ENCODE data around the gene SLC16A5.

DNA sequence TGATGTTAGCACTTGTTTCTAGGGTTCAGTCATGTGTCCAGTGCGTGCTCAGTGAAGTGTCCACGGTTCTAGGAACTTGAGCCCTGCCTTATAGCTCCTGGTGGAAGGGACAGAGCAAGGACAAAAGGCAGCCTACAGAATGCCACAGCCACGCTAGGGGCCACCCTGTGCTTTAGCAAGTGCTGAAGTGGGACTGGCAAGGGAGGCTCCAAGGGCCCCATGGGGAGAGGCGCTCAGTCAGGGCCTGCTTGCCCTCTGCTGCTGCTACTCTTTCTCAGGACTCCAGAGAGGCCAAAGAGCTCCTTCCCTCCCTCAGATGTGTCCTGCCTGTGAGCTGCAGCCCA lies 37.0 kb downstream of the SLC16A5 start:
- TF ChIP-seq, protein P1, sequence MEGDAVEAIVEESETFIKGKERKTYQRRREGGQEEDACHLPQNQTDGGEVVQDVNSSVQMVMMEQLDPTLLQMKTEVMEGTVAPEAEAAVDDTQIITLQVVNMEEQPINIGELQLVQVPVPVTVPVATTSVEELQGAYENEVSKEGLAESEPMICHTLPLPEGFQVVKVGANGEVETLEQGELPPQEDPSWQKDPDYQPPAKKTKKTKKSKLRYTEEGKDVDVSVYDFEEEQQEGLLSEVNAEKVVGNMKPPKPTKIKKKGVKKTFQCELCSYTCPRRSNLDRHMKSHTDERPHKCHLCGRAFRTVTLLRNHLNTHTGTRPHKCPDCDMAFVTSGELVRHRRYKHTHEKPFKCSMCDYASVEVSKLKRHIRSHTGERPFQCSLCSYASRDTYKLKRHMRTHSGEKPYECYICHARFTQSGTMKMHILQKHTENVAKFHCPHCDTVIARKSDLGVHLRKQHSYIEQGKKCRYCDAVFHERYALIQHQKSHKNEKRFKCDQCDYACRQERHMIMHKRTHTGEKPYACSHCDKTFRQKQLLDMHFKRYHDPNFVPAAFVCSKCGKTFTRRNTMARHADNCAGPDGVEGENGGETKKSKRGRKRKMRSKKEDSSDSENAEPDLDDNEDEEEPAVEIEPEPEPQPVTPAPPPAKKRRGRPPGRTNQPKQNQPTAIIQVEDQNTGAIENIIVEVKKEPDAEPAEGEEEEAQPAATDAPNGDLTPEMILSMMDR (IDR thresholded peaks at IDR 0.05) = no peak
- no peak for TF ChIP-seq POLR2A (IDR thresholded peaks at IDR 0.05)
